ENCODE results near the gene SLC7A9.
"Not testable (repeated sequence)": the region's sequence is repeated elsewhere in the genome, so short reads cannot be mapped to it uniquely, and the experiment has no call there.

The SLC7A9 gene

GRCh38 chr19:32810452-32810851, 59.1 kb downstream of the SLC7A9 start:
- DNase-seq (ENCODE audit: extremely low spot score, insufficient read length, low read depth) (no peak), FAIRE-seq (no peak)

DNA sequence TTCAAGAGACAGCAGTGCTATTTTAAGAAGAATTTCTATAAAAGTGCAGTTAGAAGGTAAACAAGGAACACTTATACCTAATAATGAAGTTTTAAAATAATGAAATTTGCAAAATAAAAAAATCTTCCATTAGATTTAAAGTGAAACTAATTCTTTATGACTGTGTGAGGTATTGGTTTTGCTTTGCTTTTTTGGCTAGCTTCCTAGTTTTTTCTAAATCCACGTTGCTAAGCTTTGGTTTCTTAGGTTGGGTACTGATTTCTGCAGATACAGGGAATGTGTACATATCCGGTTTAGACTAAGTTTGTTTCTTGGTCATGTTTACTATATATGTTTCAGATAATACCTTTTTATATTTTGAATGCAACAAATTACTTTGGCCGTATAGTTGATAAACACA, 59.8 kb downstream of the SLC7A9 start:
- DNase-seq (ENCODE audit: extremely low spot score, insufficient read length, low read depth): no peak
- no peak for FAIRE-seq

DNA sequence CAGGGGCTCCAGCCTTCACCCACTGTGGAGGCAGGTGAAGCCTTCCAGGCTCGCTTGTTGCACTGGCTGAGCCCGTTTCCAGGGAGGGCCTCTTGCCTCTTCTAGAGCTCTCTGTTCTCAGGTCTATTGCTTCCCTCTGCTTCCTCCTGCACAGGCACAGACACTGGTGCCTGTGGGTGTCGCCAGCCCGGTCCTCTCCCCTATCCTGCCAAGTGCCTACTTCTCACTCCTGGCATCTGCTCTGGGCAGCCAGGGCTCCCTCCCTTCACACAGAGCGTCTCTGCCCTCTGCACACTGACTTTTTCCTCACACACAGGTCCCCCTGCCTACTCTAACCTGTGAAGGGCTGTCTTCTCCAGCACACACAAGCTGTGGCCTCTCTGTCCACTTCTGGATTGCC, 60.3 kb downstream of the SLC7A9 start:
- FAIRE-seq: no peak
- DNase-seq (ENCODE audit: extremely low spot score, insufficient read length, low read depth): no peak

- no peak for FAIRE-seq
- no peak for DNase-seq (ENCODE audit: extremely low spot score, insufficient read length, low read depth)
Measured at GRCh38 chr19:32808236-32808635, 61.3 kb downstream of the SLC7A9 start.

DNA sequence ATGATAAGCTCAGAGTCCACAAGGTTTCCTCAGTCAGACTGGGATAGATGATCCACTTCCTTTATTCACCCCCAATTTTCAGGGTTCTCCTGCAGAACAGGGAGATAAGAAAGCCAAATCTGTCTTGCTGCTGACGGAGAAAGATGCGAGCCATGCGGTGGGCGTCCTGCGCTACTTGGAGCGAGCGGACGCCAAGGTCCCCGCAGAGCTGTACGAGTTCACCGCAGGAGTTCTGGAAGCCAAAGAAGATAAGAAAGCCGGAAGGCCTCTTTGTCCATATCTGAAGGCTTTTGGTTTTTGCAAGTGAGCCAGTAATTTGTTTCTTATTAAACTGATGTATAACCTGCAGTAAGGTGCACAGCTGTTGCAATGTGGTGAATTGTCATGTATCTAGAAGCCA, 66.7 kb downstream of the SLC7A9 start:
- DNase-seq (ENCODE audit: extremely low spot score, insufficient read length, low read depth) (no peak), FAIRE-seq (no peak)

GRCh38 chr19:32800754-32801153, 68.8 kb downstream of the SLC7A9 start:
- no peak for FAIRE-seq
- no peak for DNase-seq (ENCODE audit: extremely low spot score, insufficient read length, low read depth)

DNA sequence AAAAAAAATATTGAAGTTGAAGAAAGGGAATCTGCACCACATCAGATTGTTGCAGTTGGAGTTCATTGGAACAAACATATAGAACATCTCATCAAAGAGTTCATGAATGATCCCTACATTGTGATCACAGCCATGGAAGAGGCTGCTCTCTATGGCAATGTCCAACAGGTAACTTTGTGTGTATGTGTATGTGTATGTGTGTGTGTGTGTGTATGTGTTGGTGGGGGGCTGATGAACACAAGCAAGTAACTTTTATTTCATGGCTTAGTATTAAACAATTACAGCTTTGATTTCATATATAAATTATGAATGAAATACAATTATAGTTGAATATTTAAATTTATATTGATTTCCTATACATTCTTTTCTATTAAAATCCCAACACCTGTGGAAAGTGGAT, 69.4 kb downstream of the SLC7A9 start:
- no peak for FAIRE-seq
- no peak for DNase-seq (ENCODE audit: extremely low spot score, insufficient read length, low read depth)

GRCh38 chr19:32798201-32798600, 71.4 kb downstream of the SLC7A9 start:
- no peak for FAIRE-seq

DNA sequence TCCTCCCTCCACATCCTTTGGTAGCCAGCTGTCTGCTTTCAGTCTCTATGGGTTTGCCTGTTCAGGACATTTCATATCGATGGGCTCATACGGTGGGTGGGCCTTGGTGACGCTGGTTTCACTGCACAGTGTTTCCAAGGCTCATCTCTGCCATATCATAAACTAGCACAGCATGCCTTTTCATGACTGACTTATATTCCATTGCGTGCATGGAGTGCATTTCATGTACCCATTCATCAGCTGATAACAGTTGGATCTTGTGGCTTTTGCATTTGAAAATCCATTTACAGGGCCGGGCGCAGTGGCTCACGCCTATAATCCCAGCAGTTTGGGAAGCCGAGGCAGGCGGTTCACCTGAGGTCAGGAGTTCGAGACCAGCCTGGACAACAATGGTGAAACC, 80.1 kb downstream of the SLC7A9 start:
- DNase-seq (ENCODE audit: extremely low spot score, insufficient read length, low read depth) (no peak), FAIRE-seq (no peak)

More at GRCh38 chr19:32798201-32798600, 71.4 kb downstream of the SLC7A9 start:
- DNase-seq (ENCODE audit: extremely low spot score, insufficient read length, low read depth): no peak

GRCh38 chr19:32787895-32788294, 81.7 kb downstream of the SLC7A9 start:
- not testable (repeated sequence) for FAIRE-seq; DNase-seq (ENCODE audit: extremely low spot score, insufficient read length, low read depth)

DNA sequence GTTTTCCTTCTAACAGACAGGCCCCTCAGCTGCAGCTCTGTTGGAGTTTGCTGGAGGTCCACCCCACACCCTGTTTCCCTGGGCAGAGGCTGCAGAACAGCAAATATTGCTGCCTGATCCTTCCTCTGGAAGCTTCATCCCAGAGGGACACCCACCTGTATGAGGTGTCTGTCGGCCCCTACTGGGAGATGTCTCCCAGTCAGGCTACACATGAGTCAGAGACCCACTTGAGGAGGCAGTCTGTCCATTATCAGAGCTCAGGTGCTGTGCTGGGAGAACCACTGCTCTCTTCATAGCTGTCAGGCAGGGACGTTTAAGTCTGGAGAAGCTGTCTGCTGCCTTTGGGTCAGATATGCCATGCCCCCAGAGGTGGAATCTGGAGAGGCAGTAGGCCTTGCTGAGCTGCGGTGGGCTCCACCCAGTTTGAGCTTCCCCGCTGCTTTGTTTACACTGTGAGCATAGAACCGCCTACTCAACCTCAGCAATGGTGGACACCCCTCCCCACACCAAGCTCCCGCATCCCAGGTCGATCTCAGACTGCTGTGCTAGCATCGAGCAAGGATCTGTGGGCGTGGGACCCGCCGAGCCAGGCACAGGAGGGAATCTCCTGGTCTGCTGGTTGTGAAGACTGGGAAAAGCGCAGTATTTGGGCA, 82.3 kb downstream of the SLC7A9 start:
- not testable (repeated sequence) for FAIRE-seq; DNase-seq (ENCODE audit: extremely low spot score, insufficient read length, low read depth)

- not testable (repeated sequence) for DNase-seq (ENCODE audit: extremely low spot score, insufficient read length, low read depth); FAIRE-seq
Measured at GRCh38 chr19:32782089-32782488, 87.5 kb downstream of the SLC7A9 start.

- DNase-seq (ENCODE audit: extremely low spot score, insufficient read length, low read depth) (no peak), FAIRE-seq (no peak)
Measured at GRCh38 chr19:32781280-32781679, 88.3 kb downstream of the SLC7A9 start.

Measured in GM18507 (cell line).